Activated CD8-positive, alpha-beta T cell treated with anti-CD3 and anti-CD28 coated beads for 36 hours (primary cell): ENCODE data around the gene CC2D2A. TPM values are rescaled to one million over a fixed set of nuclear protein-coding genes. Genes with fewer than 3 reads are reported as not detected.

Experiments
- ATAC-seq: fragments of 200-7000 bp; cut with Tn5 transposase; one replicate; pipeline ENCODE4 v1.10.0; 2021; ENCODE audit warnings: mild to moderate bottlenecking, moderate library complexity
- CTCF ChIA-PET: fragments of 350-600 bp; sonication (Branson Sonifier 250); formaldehyde crosslinking; loops from one replicate; lab custom pipeline; 2021; ENCODE audit warnings: antibody characterized with exemption; lab: Charles Lee
- POLR2A ChIA-PET: fragments of 350-600 bp; sonication (Branson Sonifier 250); formaldehyde crosslinking; loops from one replicate; lab custom pipeline; 2021; ENCODE audit warnings: antibody characterized with exemption; lab: Charles Lee
- DNase-seq: peaks from one replicate; pipeline ENCODE4 v3.0.0-alpha.2; 2020
- H3K27ac Mint-ChIP-seq: one replicate; pipeline ENCODE4 v1.8.0; 2021; ENCODE audit warnings: mild to moderate bottlenecking, mixed read lengths
- H3K27me3 Mint-ChIP-seq: one replicate; pipeline ENCODE4 v1.8.0; 2021; ENCODE audit warnings: mixed read lengths
- H3K36me3 Mint-ChIP-seq: one replicate; pipeline ENCODE4 v1.8.0; 2021; ENCODE audit warnings: low read depth, mixed read lengths
- H3K4me1 Mint-ChIP-seq: one replicate; pipeline ENCODE4 v1.8.0; 2021; ENCODE audit warnings: low read depth, mixed read lengths
- H3K4me3 Mint-ChIP-seq: one replicate; pipeline ENCODE4 v1.8.0; 2021; ENCODE audit warnings: mild to moderate bottlenecking, moderate library complexity, mixed read lengths
- H3K9me3 Mint-ChIP-seq: one replicate; pipeline ENCODE4 v1.8.0; 2021; ENCODE audit warnings: mixed read lengths
- CTCF ChIP-seq: fragments of 200-600 bp; IDR thresholded peaks from one replicate; pipeline ENCODE4 v1.8.0; 2022; ENCODE audit warnings: antibody characterized with exemption, mild to moderate bottlenecking
- intact Hi-C: fragments of 100-400 bp; cut with micrococcal nuclease; formaldehyde crosslinking; loops from one replicate; pipeline ENCODE4 v1.10.0; 2022
- total RNA-seq, 2 experiments: library from RNA; stranded (reverse); gene quantifications; one replicate each; pipeline ENCODE4 v1.2.3, GENCODE V29; 2021

CC2D2A gene
- total RNA-seq, 2 experiments from 2014 or later = not detected

GRCh38 chr4:15504041-15504440, 34.4 kb downstream of the CC2D2A start:
- Mint-ChIP-seq H3K9me3 (no peaks in the 10 kb centered on the region), H3K4me1 (no peaks in the 10 kb centered on the region), H3K36me3 (peaks cover 3% of the 10 kb centered on the region), H3K27ac (no peak overlapping the region), H3K27me3 (no peaks in the 10 kb centered on the region), H3K4me3 (no peak overlapping the region)
- intact Hi-C loops = no loop called here
- ATAC-seq (no peak), DNase-seq (no peak)
- ChIA-PET POLR2A (no interaction called here), CTCF (no interaction called here)
- no peak for TF ChIP-seq CTCF

- Mint-ChIP-seq H3K4me1 (no peaks in the 10 kb centered on the region), H3K9me3 (no peaks in the 10 kb centered on the region), H3K36me3 (peaks cover 2% of the 10 kb centered on the region), H3K4me3 (no peak overlapping the region), H3K27ac (no peak overlapping the region), H3K27me3 (no peaks in the 10 kb centered on the region)
- no peak for TF ChIP-seq CTCF
- CTCF ChIA-PET = no interaction called here
- POLR2A ChIA-PET = no interaction called here
- intact Hi-C loops = no loop called here
- ATAC-seq = no peak
- DNase-seq = no peak
Observed at GRCh38 chr4:15506464-15506863, 36.8 kb downstream of the CC2D2A start.

GRCh38 chr4:15507679-15508078, 38.0 kb downstream of the CC2D2A start:
- intact Hi-C loops = no loop called here

GRCh38 chr4:15510961-15511360, 41.3 kb downstream of the CC2D2A start:
- intact Hi-C loops = no loop called here

More at GRCh38 chr4:15507679-15508078, 38.0 kb downstream of the CC2D2A start:
- Mint-ChIP-seq H3K4me1 (no peaks in the 10 kb centered on the region), H3K27me3 (no peaks in the 10 kb centered on the region), H3K9me3 (no peaks in the 10 kb centered on the region), H3K27ac (no peak overlapping the region), H3K4me3 (no peak overlapping the region), H3K36me3 (peaks cover 2% of the 10 kb centered on the region)
- no peak for ATAC-seq
- ChIA-PET CTCF (interaction anchor here (0.8 kb wide), 1 partner anchor 50 kb away, joined by 3 read pairs; no protein-coding TSS in a partner anchor), POLR2A (no interaction called here)
- TF ChIP-seq CTCF = no peak
- DNase-seq = no peak

DNA sequence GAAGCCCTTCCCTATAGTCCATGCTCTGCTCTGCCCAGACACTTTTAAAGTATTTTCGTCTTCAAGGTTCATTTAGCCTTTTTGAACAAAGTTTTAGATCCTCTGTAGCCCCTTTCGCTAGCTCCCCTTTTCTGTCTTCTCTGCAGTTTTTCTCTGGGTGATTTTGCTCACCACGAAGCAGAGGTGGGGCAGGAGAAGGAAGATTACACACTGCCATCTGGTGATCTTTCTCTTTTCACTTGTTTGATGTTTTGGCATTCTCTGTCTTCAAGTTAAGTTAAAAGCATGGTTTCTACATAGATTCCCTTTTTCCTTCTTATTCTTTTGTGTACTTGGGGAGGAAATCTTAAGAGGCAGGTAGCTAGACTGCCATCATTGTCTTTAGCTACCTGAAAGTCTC, 43.9 kb downstream of the CC2D2A start:
- Mint-ChIP-seq H3K27me3 (no peaks in the 10 kb centered on the region), H3K36me3 (peaks cover 2% of the 10 kb centered on the region), H3K4me3 (no peak overlapping the region), H3K9me3 (no peaks in the 10 kb centered on the region), H3K4me1 (no peaks in the 10 kb centered on the region), H3K27ac (no peak overlapping the region)
- TF ChIP-seq CTCF = no peak
- ChIA-PET POLR2A (no interaction called here), CTCF (interaction anchor here (1.1 kb wide), 1 partner anchor 34 kb away, joined by 3 read pairs; no protein-coding TSS in a partner anchor)
- intact Hi-C loops = no loop called here
- no peak for ATAC-seq
- DNase-seq = no peak

More at GRCh38 chr4:15510961-15511360, 41.3 kb downstream of the CC2D2A start:
- no peak for ATAC-seq
- H3K27me3 Mint-ChIP-seq = no peaks in the 10 kb centered on the region
- peaks cover 2% of the 10 kb centered on the region for H3K36me3 Mint-ChIP-seq
- no peak for TF ChIP-seq CTCF
- DNase-seq = no peak
- H3K27ac Mint-ChIP-seq = no peak overlapping the region
- H3K4me3 Mint-ChIP-seq = no peak overlapping the region
- H3K4me1 Mint-ChIP-seq = no peaks in the 10 kb centered on the region
- POLR2A ChIA-PET = no interaction called here
- CTCF ChIA-PET = no interaction called here
- H3K9me3 Mint-ChIP-seq = no peaks in the 10 kb centered on the region
